DOHH2 (cell line): ENCODE data around the gene NAT14.

ENCODE experiments used
- EZH2phosphoT487 ChIP-seq: fragments of 200-600 bp; sonication (generic); IDR thresholded peaks from 2 replicates; pipeline ENCODE4 v1.6.1; 2017; ENCODE audit warnings: borderline replicate concordance, mild to moderate bottlenecking, antibody characterized with exemption, low read length, moderate library complexity, mixed read lengths
- TF ChIP-seq, protein P1 (sequence below): fragments of 200-600 bp; sonication (generic); IDR thresholded peaks from one replicate; pipeline ENCODE4 v1.5.1; 2014; ENCODE audit warnings: antibody characterized with exemption, mild to moderate bottlenecking, low read depth, low read length; ENCODE audit not compliant: poor library complexity, severe bottlenecking

DNA sequence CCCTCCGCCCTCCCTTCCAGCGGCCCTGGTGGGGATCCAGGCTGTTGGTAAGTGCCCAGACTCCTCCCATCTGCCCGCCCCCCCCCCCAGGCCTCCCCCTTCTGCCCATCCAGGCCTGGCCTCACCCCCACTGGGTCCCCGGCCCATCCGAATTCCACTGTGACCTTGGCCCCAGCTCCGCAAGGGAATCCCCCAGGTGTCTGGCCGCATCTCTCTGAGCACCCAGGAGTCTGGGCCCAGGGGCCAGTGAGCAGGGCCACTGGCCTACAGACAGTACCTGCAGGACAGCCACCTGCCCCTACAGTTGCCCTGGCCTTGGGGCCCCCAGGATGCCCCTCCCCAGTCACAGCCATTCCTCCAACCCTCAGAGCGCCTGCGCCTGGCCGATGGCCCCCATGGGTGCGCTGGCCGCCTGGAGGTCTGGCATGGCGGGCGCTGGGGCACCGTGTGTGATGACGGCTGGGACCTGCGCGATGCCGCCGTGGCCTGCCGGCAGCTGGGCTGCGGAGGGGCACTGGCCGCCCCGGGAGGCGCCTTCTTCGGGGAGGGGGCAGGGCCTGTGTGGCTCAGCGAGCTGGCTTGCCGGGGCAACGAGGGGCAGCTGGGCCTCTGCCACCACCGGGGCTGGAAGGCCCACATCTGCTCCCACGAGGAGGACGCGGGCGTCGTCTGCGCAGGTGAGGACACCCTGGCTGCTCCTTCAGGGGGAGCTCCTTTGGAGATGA, 4.2 kb downstream of the NAT14 start:
- TF ChIP-seq, protein P1, sequence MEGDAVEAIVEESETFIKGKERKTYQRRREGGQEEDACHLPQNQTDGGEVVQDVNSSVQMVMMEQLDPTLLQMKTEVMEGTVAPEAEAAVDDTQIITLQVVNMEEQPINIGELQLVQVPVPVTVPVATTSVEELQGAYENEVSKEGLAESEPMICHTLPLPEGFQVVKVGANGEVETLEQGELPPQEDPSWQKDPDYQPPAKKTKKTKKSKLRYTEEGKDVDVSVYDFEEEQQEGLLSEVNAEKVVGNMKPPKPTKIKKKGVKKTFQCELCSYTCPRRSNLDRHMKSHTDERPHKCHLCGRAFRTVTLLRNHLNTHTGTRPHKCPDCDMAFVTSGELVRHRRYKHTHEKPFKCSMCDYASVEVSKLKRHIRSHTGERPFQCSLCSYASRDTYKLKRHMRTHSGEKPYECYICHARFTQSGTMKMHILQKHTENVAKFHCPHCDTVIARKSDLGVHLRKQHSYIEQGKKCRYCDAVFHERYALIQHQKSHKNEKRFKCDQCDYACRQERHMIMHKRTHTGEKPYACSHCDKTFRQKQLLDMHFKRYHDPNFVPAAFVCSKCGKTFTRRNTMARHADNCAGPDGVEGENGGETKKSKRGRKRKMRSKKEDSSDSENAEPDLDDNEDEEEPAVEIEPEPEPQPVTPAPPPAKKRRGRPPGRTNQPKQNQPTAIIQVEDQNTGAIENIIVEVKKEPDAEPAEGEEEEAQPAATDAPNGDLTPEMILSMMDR: no peak
- no peak for TF ChIP-seq EZH2phosphoT487
